ENCODE results near the gene CPA2.

Gene CPA2

DNA sequence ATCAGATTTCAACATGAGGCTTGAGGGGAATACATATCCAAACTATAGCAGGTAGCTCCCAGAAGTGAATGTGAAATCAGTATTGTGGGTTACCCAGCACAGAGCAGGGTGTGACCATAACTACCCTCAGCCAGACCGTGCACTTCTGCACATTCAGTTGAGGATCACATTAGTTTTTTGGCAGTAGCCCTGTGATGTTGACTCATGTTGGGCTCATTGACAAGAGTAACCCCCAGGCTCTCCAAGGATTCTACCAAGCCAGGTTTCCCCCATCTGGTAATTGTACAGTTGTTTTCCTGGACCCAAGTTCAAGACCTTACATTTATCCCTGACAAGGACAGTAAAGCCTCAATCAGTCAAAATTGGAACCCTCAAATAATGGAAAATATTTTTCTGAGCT, 14.6 kb downstream of the CPA2 start:
- Mint-ChIP-seq H3K4me3 (no peak overlapping the region), H3K4me1 (ENCODE audit: low read depth) (peaks cover 8% of the 10 kb centered on the region), H3K27ac (no peak overlapping the region), H3K9me3 (peaks cover 4% of the 10 kb centered on the region), H3K36me3 (ENCODE audit: low read depth) (no peaks in the 10 kb centered on the region), H3K27me3 (ENCODE audit: low read depth) (no peaks in the 10 kb centered on the region)

DNA sequence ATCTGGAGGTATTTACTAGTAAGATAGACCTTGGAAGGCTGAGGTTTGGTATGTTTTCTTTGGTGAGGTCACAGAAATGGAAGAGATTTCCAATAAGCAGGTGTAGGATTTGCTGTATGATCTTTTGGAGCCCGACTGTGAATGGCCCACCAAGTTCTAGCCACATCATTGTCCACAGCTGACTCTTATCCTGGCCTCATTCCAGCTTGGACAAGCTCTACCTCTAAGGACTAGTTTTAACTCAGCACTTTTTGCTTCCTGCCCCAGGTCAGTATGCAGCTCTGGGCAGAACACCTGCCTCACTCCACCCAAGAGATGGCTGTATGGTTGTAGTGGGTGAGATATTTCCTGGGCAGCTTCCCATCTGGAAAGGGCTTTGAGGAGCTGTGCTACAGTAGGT, 20.2 kb downstream of the CPA2 start:
- peaks cover 9% of the 10 kb centered on the region for H3K9me3 Mint-ChIP-seq
- no peaks in the 10 kb centered on the region for H3K27me3 Mint-ChIP-seq (ENCODE audit: low read depth)

GRCh38 chr7:130288168-130288567, 21.5 kb downstream of the CPA2 start:
- H3K9me3 Mint-ChIP-seq: peaks cover 9% of the 10 kb centered on the region
- H3K4me3 Mint-ChIP-seq: no peak overlapping the region
- no peak overlapping the region for H3K27ac Mint-ChIP-seq
- H3K27me3 Mint-ChIP-seq (ENCODE audit: low read depth): no peaks in the 10 kb centered on the region
- H3K4me1 Mint-ChIP-seq (ENCODE audit: low read depth): no peaks in the 10 kb centered on the region
- no peaks in the 10 kb centered on the region for H3K36me3 Mint-ChIP-seq (ENCODE audit: low read depth)

More for the DNA sequence above, 20.2 kb downstream of the CPA2 start:
- Mint-ChIP-seq H3K4me1 (ENCODE audit: low read depth) (no peaks in the 10 kb centered on the region), H3K4me3 (no peak overlapping the region), H3K36me3 (ENCODE audit: low read depth) (no peaks in the 10 kb centered on the region), H3K27ac (no peak overlapping the region)

- Mint-ChIP-seq H3K27ac (no peak overlapping the region), H3K27me3 (ENCODE audit: low read depth) (no peaks in the 10 kb centered on the region), H3K4me1 (ENCODE audit: low read depth) (no peaks in the 10 kb centered on the region), H3K4me3 (no peak overlapping the region), H3K9me3 (peaks cover 7% of the 10 kb centered on the region), H3K36me3 (ENCODE audit: low read depth) (no peaks in the 10 kb centered on the region)
Measured at GRCh38 chr7:130288829-130289228, 22.2 kb downstream of the CPA2 start.

DNA sequence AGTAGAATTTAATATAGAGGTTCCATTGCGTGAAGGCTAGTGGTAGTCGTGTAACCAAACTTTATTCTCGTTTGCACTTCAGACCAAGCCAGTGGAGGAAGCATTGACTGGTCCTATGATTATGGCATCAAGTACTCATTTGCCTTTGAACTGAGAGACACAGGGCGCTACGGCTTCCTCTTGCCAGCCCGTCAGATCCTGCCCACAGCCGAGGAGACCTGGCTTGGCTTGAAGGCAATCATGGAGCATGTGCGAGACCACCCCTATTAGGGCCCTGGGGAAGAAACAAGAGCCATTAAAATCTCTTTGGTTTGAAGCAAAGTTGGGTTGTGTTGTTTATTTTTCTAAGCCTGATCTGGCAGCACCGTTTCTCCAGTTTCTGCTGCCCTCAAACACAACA, 22.8 kb downstream of the CPA2 start:
- H3K27me3 Mint-ChIP-seq (ENCODE audit: low read depth): no peaks in the 10 kb centered on the region
- H3K9me3 Mint-ChIP-seq: peaks cover 13% of the 10 kb centered on the region
- no peak overlapping the region for H3K27ac Mint-ChIP-seq
- H3K4me3 Mint-ChIP-seq: no peak overlapping the region
- no peaks in the 10 kb centered on the region for H3K36me3 Mint-ChIP-seq (ENCODE audit: low read depth)
- H3K4me1 Mint-ChIP-seq (ENCODE audit: low read depth): no peaks in the 10 kb centered on the region

GRCh38 chr7:130290745-130291144, 24.1 kb downstream of the CPA2 start:
- H3K9me3 Mint-ChIP-seq: peaks cover 13% of the 10 kb centered on the region
- H3K4me1 Mint-ChIP-seq (ENCODE audit: low read depth): no peaks in the 10 kb centered on the region
- H3K4me3 Mint-ChIP-seq: no peak overlapping the region
- no peaks in the 10 kb centered on the region for H3K27me3 Mint-ChIP-seq (ENCODE audit: low read depth)
- H3K27ac Mint-ChIP-seq: no peak overlapping the region
- no peaks in the 10 kb centered on the region for H3K36me3 Mint-ChIP-seq (ENCODE audit: low read depth)

- no peaks in the 10 kb centered on the region for H3K27me3 Mint-ChIP-seq (ENCODE audit: low read depth)
- no peak within 1 kb of the TSS for H3K4me3 Mint-ChIP-seq
- H3K9me3 Mint-ChIP-seq: peaks cover 17% of the 10 kb centered on the region
- H3K27ac Mint-ChIP-seq: no peak within 1 kb of the TSS
- no peaks in the 10 kb centered on the region for H3K36me3 Mint-ChIP-seq (ENCODE audit: low read depth)
- H3K4me1 Mint-ChIP-seq (ENCODE audit: low read depth): no peaks in the 10 kb centered on the region
Measured at GRCh38 chr7:130292682-130293257, 26.1 kb downstream of the CPA2 start, which contains the start of gene CPA4. Gene CPA4, plus strand, starts transcription at chr7:130293161. Its CDS starts 20 bp downstream, at chr7:130293181.

DNA sequence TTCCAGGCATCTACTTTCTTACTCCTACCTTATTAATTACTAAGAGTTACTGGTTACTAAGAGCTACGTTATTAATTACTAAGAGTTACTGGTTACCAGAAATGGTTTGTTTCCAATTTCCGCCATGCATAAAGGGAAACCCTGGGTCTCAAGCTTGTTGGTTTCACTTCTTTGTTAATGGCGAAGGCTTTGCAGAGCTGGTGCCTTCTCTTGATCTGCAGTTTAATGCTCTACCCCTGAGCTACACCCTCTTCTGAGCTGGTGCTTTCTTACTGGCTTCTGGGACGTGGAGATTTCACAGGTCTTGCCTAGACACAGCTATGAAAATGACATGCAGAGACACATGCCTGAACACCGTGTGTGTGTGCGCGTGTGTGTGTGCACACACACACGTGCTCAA, 26.9 kb downstream of the CPA2 start:
- Mint-ChIP-seq H3K4me3 (no peak overlapping the region), H3K4me1 (ENCODE audit: low read depth) (no peaks in the 10 kb centered on the region), H3K36me3 (ENCODE audit: low read depth) (no peaks in the 10 kb centered on the region), H3K27me3 (ENCODE audit: low read depth) (no peaks in the 10 kb centered on the region), H3K9me3 (peaks cover 17% of the 10 kb centered on the region), H3K27ac (no peak overlapping the region)

DNA sequence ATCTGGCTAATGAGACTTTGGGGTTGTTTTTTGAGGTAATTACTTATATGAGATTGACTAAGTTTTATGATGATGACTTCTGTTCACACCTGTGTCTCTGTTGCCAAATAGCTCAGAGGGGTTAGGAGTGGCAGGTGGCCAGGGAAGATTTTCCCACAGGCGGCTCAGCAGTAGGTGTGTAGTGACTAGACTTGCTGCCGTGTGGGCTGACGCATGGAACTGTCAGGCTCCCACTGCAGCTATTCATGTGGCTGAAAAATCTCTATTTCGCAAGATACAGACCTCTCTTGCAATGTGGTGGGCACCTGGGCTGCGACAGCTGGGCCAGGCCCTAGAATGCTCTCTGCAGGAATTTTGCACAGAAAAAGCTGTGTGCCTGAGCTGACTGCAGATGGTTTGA, 27.7 kb downstream of the CPA2 start:
- Mint-ChIP-seq H3K27ac (no peak overlapping the region), H3K27me3 (ENCODE audit: low read depth) (no peaks in the 10 kb centered on the region), H3K9me3 (peaks cover 17% of the 10 kb centered on the region), H3K4me3 (no peak overlapping the region), H3K4me1 (ENCODE audit: low read depth) (no peaks in the 10 kb centered on the region), H3K36me3 (ENCODE audit: low read depth) (no peaks in the 10 kb centered on the region)

DNA sequence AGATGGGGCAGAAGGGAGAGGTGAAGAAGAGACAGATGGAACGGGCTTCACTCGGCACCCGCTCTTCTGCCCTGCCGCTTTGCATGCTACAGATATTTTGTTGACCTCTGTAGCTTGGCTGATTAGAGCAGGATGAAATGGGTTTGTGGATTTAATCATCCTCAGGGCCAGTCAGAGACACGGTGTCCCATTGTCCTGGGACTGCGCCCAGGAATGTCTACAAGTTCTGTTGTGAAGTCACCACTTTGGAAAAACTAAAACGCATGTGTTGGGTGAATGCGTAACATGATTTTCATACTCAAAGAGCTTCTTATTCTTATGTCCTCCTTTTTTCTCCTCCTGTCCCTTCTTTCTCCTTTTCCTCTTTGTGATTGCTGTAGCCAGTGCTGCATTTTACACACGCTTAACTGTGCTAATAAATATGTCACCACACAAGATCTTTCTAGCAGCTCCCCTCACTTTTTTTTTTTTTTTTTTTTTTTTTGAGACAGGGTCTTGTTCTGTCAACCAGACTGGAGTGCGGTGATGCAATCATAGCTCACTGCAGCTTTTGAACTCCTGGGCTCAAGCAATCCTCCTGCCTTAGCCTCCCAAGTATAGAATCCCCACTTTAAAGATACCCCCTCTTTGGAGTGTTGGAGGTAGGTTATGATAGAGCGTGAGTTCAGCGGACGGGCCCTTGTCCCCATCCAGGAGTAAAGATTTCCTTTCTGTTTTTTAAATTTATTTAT, 29.7 kb downstream of the CPA2 start:
- H3K4me3 Mint-ChIP-seq: no peak overlapping the region
- H3K4me1 Mint-ChIP-seq (ENCODE audit: low read depth): no peaks in the 10 kb centered on the region
- no peaks in the 10 kb centered on the region for H3K27me3 Mint-ChIP-seq (ENCODE audit: low read depth)
- no peak overlapping the region for H3K27ac Mint-ChIP-seq
- peaks cover 17% of the 10 kb centered on the region for H3K9me3 Mint-ChIP-seq
- H3K36me3 Mint-ChIP-seq (ENCODE audit: low read depth): no peaks in the 10 kb centered on the region

GRCh38 chr7:130297628-130298543, 31.2 kb downstream of the CPA2 start:
- H3K9me3 Mint-ChIP-seq: peaks cover 12% of the 10 kb centered on the region
- H3K4me3 Mint-ChIP-seq: no peak overlapping the region
- no peak overlapping the region for H3K27ac Mint-ChIP-seq
- no peaks in the 10 kb centered on the region for H3K27me3 Mint-ChIP-seq (ENCODE audit: low read depth)
- H3K4me1 Mint-ChIP-seq (ENCODE audit: low read depth): no peaks in the 10 kb centered on the region
- no peaks in the 10 kb centered on the region for H3K36me3 Mint-ChIP-seq (ENCODE audit: low read depth)

GRCh38 chr7:130298544-130299326, 32.1 kb downstream of the CPA2 start:
- H3K27ac Mint-ChIP-seq: no peak overlapping the region
- peaks cover 11% of the 10 kb centered on the region for H3K9me3 Mint-ChIP-seq
- H3K4me1 Mint-ChIP-seq (ENCODE audit: low read depth): no peaks in the 10 kb centered on the region
- H3K27me3 Mint-ChIP-seq (ENCODE audit: low read depth): no peaks in the 10 kb centered on the region
- no peaks in the 10 kb centered on the region for H3K36me3 Mint-ChIP-seq (ENCODE audit: low read depth)
- H3K4me3 Mint-ChIP-seq: no peak overlapping the region

GRCh38 chr7:130299866-130300265, 33.2 kb downstream of the CPA2 start:
- H3K4me1 Mint-ChIP-seq (ENCODE audit: low read depth): no peaks in the 10 kb centered on the region
- no peaks in the 10 kb centered on the region for H3K27me3 Mint-ChIP-seq (ENCODE audit: low read depth)
- no peak overlapping the region for H3K4me3 Mint-ChIP-seq
- H3K27ac Mint-ChIP-seq: no peak overlapping the region
- peaks cover 4% of the 10 kb centered on the region for H3K9me3 Mint-ChIP-seq
- no peaks in the 10 kb centered on the region for H3K36me3 Mint-ChIP-seq (ENCODE audit: low read depth)

DNA sequence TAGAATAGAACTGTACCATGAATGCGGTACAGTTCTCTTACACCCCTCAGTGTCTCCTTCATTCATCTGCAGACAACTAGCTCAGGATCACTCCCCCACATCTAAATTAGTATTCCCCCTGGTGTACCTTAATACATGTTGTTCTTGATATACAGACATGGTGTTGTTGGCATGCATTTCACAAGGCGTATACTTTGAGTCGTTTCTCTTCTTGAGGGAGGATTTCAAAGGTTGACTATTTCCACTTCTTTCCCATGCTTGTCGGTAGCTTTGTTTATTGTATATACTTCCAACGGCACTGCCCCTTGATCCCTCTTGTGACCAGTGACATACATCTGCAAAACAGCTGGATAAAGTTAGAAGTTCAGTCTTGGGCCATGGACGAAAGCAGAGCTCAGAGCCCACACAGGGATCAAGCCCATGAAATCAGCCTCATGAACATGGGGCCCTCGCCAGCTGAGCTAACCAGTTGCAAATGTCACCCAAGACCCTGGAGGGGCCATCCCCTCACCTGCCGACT, 34.9 kb downstream of the CPA2 start:
- Mint-ChIP-seq H3K27me3 (ENCODE audit: low read depth) (no peaks in the 10 kb centered on the region), H3K9me3 (peaks cover under 1% of the 10 kb centered on the region)

More for the DNA sequence above, 34.9 kb downstream of the CPA2 start:
- H3K4me1 Mint-ChIP-seq (ENCODE audit: low read depth): no peaks in the 10 kb centered on the region
- no peaks in the 10 kb centered on the region for H3K36me3 Mint-ChIP-seq (ENCODE audit: low read depth)
- H3K4me3 Mint-ChIP-seq: no peak overlapping the region
- H3K27ac Mint-ChIP-seq: no peak overlapping the region
